DMS 273 (cell line): ENCODE measurements around the gene PLA2G5.
A peak's percentile ranks its signal among the peaks of the same experiment; 100 is the strongest.

ENCODE experiments used
- DNase-seq: peaks from one replicate; lab custom pipeline; 2025; ENCODE audit not compliant: unreplicated experiment; lab: John Stamatoyannopoulos, UW

Gene PLA2G5

DNA sequence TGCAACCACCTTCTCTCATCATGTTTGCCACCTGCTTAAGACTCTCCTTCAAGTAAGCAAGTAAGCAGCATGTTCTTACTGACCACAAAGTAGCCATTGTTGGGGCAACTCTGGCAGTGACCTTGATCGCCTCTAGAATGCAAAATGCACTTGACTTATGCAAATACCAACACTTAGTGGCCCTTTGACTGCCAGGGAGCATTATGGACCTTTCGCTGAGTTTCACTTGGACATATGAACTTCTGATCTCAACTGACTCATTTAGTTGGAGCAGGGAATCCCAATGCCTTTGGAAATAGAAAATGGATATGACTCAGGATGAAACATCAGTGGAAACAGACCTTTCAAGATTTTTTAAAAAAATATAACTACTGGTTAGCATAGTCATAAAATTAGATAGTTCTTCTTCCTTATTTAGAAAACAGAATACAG is 6.1 kb upstream of the PLA2G5 start:
- no peak for DNase-seq

DNA sequence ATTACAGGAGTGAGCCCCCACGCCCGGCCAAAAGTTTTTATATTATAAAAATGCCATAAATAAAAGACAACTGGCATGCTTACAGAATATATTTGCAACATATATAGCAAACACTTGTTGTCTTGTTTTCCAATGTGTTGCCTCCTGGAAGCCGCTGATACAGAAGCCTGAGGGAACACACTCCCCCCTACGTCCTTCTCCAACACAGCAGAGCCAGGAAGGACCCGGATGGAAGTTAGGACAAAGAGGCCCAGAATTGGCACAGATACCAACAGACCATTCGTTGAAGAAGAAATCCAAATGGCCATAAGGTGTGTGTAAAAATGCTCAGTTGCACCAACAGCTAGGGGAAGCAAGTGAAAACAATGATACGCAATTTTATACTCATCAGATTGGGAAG is 1.3 kb upstream of the PLA2G5 start:
- no peak for DNase-seq

DNA sequence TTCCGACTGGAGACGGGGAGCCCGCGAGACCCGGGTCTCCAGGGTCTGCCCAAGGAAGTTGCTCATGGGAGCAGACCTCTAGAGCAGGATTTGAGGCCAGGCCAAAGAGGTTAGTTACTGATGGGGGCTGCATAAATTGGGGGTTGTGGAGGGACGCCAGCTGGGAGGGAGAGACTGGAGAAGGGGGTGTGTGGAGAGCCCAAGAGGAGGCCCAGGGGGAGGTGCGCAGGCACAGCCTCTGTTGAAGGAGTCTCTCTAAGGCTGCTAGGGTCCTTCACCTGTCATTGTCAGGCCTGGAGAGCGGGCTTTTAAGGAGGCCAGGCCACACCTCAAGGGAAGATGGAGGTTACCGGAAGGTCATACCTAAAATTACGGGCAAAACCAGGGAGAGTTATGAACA is 363 bp downstream of the PLA2G5 start:
- no peak for DNase-seq

DNA sequence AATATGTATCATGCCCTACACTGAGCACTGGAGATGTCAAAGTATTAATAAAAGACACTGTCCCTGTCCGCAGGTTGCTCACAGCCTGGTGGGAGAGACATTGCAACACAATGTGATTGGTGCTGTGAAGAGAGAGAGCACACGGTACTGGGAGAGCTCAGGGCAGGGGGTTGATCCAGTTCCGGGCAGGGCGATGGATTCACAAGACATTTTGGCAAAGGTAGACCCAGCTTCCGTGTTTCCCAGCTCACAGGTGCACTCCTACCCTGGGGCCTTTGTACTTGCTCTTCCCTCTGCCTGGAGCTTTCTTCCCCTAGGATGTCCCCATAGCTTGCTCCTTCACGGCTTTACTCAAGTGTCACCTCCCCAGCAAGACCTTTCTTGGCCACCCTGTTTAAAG is 1.4 kb downstream of the PLA2G5 start:
- no peak for DNase-seq

DNA sequence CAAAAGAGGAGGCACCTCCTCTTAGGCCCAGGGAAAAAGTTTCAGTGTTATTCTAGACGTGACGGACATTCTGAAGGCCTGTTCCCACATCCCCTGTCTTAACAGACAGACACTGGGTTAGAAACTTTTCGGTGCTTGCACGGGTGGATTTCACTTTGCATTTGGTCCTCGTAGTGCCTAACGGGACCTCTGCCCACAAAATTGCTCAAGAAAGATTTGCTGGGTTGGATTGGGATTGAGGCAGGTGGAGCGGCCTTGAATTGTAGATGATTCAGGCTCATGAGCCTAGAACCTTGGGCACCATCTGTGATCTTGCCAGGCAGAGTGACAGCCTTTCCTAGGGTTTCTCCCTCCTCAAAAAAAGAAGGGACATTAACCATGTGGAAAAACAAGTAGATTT is 2.8 kb downstream of the PLA2G5 start:
- no peak for DNase-seq

DNA sequence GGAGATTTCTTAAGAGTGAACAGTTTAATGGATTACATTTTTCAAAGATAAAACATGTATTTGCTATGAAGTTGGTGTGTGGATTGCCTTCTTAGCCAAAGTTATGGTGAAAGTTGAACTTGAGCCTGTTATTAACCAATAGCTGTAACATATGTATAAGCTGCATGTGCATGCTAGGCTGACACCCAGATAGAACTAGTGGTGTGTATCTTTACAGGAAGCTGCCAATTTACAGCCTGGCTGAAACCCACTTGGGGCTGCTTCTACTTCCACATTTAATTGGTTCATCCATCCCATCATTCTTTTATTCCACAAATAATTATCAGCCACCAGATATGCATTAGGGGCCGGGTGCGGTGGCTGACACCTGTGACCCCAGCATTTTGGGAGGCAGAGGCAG is 3.3 kb downstream of the PLA2G5 start:
- no peak for DNase-seq

DNA sequence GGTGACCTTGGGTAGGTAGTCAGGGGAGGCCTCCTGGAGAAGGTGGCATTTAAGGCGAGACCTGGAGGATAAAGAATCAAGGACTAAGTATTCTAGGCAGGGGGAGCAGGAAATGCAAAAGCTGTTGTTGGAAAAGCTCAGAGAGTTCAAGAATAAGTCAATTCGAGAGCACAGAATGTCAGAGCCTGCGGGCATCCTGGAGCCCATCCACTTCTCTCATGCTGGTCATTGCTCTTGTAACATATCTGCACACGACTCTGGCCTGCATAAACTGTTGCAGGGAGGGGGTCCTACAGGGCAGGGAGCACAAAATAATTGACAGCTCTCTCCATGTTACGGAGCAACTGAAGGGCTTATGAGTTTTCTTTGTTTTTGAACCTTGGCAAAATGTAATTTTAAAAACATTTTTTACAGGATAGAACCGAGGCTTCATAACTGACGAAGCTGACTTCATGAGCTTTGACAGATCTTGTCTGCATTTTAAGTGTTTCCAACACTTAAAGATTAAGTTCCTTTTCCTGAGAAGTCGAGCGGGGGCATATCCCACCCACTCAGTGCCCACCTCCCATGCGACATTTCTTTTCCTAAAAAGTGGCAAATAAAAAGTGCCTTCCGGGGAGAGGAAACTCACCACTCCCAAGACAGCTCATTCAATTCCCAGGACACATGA is 4.2 kb downstream of the PLA2G5 start:
- DNase-seq, result no peak

DNA sequence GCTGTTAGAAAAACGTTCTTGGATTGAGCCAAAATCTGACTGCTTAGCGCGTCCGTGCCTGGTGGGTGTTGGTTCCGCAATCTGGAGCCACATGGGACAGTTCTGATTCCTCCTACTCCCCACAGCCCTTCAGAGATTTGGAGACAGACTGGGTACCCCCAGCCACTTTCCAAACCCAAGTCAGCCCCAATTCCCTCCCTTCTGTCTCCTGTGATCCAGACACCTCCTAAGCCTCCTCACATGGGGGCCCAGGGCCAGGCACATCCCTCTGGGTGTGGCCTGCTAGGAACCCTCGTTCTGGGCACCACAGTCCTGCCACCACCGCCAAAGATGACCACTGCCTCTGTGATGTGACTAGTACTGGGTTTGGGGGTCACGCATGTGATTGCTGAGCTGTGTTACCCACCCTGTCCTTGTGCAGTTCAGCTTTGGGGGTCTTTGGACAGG is 4.8 kb downstream of the PLA2G5 start:
- DNase-seq, result no peak

DNA sequence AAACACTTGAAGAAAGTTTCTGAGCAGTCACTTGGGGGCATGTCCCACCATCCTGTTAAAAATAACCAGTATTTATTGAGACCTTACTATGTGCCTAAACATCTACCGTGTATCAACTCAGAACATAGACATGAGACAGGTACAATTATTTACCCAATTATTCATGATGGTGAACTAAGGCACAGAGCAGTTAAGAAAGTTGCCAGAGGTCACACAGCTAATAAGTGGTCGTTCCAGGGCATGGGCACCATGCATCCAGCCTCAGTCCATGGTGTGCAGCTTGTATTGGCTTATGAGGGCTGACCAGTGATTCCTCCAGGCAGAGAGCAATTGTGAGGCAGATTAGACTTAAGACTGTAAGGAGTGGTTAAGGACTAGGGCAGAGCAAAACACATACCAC is 5.4 kb downstream of the PLA2G5 start:
- no peak for DNase-seq

DNA sequence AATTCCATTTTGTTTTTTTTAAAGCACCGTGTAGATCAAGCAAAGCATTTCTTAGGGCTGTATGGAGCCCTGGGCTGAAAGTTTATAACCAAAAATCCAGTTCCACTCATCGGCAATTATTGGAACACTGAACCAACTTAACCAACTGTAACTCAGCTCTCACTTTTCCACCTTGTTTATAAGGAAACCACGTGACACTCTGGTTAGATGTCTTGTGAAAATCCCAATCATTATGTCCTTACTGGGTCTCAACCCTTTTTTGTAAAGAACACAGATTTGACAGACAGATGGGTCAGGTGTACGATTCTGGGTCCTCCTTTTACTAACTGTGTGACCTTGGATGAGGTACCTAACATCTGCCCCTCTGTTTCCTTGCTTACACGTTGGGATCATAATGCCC is 6.2 kb downstream of the PLA2G5 start:
- no peak for DNase-seq

DNA sequence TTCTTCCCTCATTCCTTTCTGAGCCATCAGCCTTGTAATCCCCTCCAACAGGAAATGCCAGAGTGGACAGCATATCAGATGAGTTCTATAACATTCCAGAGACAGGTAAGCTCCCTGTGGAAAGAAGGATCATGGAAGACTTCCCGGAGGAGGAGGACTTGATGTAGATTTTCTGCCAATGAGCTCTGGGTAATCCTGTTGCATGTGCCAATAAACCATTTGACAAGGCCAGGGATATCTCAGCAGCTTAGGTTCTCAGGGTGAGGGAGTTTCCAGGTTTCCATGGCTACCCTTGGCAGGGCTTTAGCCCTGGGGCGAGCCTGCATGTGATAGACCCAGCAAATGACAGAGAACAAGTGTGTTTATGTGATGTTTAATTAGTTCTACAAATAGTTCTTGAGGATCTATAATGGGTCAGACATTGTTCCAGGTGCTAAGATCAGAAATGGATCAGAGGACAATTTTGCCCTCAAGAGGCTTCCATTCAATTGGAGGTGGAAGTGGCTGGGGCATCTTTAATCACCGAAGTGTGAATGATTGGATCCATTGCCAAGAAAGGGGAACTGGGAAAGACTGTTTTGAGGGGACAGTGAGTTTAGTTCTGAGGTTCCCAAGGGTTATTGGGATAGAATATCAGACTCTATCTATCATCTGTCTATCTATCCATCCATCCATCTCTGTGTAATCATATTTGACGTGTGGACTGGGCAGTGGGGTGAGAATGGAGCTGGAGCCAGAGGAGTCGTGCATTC is 6.9 kb downstream of the PLA2G5 start:
- DNase-seq, result peak; percentile 16

DNA sequence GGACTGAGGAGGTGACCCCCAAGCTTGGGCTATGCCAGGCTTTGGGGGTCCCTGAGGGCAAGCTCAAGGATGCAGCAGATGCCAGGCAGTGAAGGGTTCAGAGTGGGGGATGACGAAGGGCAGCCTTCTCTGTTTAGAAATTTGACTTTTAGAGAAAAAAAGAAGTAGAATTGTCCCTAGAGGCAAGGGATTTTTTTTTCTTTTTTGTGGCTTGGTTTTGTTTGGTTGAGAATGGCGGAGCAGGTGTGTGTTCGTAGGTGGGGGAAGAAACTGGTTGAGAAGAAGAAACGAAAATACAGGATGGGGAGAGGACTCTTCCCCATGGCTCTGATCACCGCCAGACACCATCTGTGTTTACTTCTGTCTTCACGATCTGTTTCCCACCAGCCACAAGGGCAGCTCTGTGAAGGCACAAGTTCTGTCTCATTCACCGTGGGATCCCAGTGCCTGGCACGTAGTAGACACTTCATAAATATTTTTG is 8.2 kb downstream of the PLA2G5 start:
- DNase-seq, result peak; percentile 21

DNA sequence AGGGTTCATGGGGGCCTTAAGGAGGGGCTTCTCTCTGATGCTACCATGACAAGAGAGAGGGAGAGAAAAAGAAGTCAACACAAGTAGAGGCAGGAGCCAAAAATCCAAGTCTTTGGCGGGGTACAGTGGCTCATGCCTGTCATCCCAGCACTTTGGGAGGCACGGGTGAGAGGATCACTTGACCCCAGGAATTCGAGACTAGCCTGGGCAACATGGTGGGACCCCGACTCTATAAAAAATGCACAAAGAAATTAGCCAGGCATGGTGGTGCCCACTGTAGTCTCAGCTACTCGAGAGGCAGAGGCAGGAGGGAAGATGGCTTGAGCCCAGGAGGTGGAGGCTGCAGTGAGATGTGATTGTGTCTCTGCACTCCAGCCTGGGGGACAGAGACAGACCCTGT is 8.7 kb downstream of the PLA2G5 start:
- no peak for DNase-seq

DNA sequence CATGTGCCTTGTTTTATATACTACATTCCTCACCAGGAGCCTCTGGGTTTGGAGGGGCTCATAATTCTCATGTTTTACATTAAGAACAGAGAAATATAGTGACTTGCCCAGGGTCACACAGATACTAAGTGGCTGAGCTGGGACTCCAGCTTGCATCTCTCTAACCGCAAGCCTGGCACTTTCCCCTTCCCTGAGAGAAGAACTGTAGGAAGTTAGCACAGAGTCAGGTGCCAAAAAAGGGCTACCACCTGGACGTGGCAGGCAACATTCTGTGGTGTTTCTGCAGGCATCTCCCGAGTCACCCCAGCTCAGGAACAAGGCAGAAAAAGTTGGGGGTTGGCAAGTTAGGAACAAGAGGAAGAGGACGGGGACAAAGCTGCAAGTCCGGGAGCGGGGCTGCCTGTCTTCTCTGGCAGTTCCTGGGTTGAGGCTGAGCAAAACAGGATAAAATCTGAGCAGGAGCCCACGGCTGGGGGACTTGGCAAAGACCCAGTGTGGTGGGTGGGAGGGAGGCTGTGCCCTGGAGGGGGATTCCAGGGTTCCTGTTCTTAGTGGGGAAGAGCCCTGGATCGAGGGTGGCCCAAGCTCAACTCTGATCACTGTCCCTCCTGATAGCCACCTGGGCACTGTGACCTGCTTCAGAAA is 9.8 kb downstream of the PLA2G5 start:
- DNase-seq, result no peak

DNA sequence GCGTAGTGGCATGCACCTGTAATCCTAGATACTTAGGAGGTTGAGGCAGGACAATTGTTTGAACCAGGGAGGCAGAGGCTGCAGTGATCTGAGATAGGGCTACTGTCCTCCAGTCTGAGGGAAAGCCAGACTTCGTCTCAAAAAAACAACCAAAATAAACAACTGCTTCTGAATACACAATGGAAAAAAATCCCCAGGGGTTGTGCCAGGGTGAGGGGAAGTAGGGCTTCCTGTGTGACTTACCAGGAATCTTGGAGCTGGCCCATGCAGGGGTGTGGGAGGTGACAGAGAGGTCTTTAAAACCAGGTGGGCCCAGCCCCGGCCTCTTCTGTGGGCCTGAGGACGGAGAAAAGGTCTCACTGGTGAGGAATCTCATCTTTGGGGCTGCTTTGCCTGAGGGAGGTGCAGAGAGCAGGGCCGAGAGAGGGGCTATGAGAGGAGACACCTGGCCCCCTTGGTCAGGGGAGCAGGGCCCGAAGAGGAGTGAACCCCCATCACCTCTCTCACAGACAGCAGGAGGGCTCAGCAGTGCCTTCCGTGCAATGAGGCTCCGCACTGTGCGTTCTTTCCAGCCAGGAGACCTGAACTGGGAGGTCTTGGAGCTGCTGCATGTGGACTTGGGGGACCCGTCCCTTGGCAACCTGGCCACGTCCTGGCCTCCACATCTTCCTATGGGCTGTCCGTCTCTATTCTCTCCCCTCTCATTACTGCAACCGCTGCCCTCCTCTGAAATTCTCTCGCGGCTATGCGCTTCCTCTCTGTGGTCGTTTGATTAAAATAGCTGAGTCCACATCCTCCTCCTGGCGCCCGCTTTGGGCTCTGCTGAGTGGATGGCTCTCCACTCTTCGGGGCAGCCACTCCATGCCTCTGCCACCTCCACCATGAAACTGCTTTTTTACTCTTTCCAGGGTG is 10.7 kb downstream of the PLA2G5 start:
- DNase-seq, result no peak

DNA sequence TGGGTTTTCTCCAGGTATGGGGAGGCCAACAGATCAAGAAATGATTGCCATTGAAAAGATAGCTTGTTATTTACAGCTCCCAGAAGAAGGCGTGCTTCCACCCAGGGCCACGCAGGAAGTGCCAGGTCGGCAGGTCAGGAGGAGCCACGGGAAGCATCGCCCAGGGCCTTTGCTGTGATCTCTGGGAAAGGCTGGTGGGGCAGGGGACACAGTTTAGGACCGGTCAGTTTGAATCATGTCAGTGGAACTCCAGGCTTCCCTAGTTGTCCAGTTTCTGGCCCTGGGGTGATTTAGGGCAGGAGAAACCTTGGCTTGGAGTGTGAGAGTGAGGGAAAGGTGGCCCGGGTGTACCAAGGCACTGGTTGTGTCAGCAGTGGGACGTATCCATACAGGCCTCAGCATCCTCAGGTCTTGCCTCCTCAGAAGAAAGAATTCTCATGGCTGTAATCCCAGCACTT is 11.4 kb downstream of the PLA2G5 start:
- no peak for DNase-seq

DNA sequence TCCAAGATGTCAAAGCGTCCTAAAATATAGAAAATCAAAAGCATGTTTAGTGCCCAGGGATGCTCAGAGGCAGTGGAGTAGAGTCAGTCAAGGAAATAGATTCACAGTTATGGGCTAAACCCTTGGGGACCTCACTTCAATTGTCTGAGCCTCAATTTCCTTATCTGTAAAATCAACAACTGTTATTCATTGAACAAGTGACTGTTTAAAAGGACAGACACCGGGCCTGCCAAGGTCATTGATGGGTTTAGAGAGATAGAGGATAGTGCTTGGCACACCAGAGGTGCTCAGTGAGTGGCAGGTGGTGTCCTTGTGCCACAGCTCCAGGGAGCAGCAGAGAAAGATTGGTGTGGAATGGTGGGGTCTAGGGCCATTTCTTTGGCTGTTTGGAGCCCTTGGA is 12.8 kb downstream of the PLA2G5 start:
- DNase-seq, result no peak

DNA sequence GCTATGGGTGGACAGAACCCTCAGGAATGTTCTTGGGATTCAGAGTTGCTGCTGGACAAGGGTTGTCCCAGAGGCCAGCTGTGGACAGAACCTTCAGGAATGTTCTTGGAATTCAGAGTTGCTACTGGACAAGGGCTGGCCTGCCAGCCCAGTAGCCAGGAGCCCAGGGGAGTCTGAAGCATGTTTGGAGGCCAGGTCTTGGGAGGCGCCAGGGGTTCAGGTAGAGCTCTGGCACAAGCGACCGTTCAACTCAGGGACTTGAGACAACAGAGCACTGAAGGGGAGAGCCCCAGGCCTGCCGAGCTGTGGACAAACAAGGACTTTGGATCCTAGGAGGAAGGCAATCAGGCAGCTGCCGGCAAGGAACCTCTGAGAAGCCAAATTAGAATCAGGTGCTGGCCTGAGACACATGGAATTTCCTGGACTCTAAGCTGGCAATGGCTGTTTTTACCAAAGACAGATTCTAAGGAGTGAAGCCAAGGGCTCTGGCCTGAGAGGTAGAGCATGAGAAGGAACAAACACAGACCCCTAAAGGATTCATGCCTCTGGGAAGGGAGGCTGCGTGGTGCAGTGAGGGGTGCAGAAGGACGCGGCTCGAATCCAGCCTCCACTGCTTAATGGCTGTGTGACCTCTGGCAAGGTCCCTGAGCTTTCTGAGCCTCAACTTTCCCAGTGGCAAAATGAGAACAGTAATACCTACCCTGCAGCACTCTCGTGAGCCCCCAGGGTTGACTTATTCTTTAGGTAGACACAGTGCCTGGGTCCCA is 13.4 kb downstream of the PLA2G5 start:
- DNase-seq, result no peak

DNA sequence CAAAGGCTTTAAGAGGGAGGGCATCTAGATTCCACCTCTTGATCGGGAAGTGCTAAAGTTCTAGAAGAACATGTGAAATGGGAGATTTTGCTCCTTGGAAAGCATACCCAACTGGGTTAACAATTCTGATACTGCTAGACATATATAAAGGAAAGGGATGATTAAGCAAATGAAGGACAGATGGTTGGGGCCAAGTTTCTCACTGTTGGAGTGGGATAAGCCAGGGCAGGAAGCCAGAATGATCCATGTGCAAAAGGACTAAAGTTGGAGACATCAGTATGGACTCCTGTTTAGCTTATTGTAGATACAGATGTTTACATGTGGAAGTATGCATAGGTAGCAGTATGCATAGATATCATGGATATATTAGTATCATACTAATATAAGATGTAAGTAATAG is 16.8 kb downstream of the PLA2G5 start:
- peak; percentile 93 for DNase-seq

DNA sequence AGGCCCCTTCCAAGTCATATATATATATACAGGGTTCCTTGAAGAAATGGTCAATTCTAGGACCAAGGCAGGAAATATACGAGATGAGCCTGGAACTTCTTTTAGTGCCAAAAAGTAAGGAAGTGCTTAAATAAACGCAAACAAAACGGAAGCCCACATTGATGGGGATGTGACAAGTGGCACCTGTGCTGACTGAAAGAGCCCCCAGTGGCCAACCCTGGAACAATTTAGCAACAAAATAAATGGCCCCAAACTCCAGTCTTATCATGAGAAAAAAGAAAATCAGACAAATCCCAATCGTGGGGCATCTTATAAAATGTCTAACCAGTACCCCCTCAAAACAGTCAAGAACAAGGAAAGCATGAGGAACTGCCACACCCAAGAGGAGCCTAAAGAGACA is 17.7 kb downstream of the PLA2G5 start:
- peak; percentile 28 for DNase-seq
